MCF 10A (cell line): Measurements from ENCODE around the gene SCN2A. TPM values are rescaled to one million over a fixed set of nuclear protein-coding genes. Genes with fewer than 3 reads are reported as not detected.
"Not testable (repeated sequence)": the region's sequence is repeated elsewhere in the genome, so short reads cannot be mapped to it uniquely, and the experiment has no call there.

Experiments
- BruUV-seq: library from RNA; stranded (reverse); fragments of 400-500 nt; replicated peaks from 2 replicates; lab custom pipeline; 2021; lab: Mats Ljungman, UMichigan
- CTCF ChIA-PET: fragments of 300-600 bp; sonication (Branson Sonifier 250); formaldehyde crosslinking; extraction: SDS; loops from one replicate; lab custom pipeline; 2021; ENCODE audit warnings: antibody characterized with exemption, inconsistent platforms; lab: Yijun Ruan, JAX
- POLR2A ChIA-PET: fragments of 300-600, 350-650 bp; sonication (Branson Sonifier 250); formaldehyde crosslinking; extraction: SDS; loops from one replicate; lab custom pipeline; 2020; ENCODE audit warnings: antibody characterized with exemption, inconsistent platforms; lab: Yijun Ruan, JAX
- DNase-seq: peaks from one replicate; pipeline ENCODE4 v3.0.0-alpha.2; 2018; ENCODE audit not compliant: unreplicated experiment
- H3K27ac Mint-ChIP-seq: one replicate; pipeline ENCODE4 v1.8.0; 2022; ENCODE audit warnings: mild to moderate bottlenecking, low read depth, mixed read lengths; ENCODE audit not compliant: unreplicated experiment
- H3K27me3 Mint-ChIP-seq: one replicate; pipeline ENCODE4 v1.8.0; 2022; ENCODE audit warnings: mixed read lengths; ENCODE audit not compliant: insufficient read depth, unreplicated experiment
- H3K36me3 Mint-ChIP-seq: one replicate; pipeline ENCODE4 v1.8.0; 2022; ENCODE audit warnings: mild to moderate bottlenecking, moderate library complexity, mixed read lengths; ENCODE audit not compliant: insufficient read depth, unreplicated experiment
- H3K4me1 Mint-ChIP-seq: one replicate; pipeline ENCODE4 v1.8.0; 2022; ENCODE audit warnings: mixed read lengths; ENCODE audit not compliant: insufficient read depth, unreplicated experiment
- H3K4me3 Mint-ChIP-seq: one replicate; pipeline ENCODE4 v1.8.0; 2022; ENCODE audit warnings: mild to moderate bottlenecking, moderate library complexity, mixed read lengths; ENCODE audit not compliant: unreplicated experiment
- H3K9me3 Mint-ChIP-seq: one replicate; pipeline ENCODE4 v1.8.0; 2022; ENCODE audit warnings: mixed read lengths; ENCODE audit not compliant: unreplicated experiment
- intact Hi-C: fragments of 100-400 bp; cut with micrococcal nuclease; formaldehyde crosslinking; loops from 2 replicates; pipeline ENCODE4 v1.14.1; 2022
- total RNA-seq: library from RNA; stranded (reverse); gene quantifications from 2 replicates; pipeline ENCODE4 v1.2.3, GENCODE V29; 2022
- TF ChIP-seq, protein P1 (sequence below): fragments of 200-600 bp; IDR thresholded peaks from one replicate; pipeline ENCODE4 v1.8.0; 2022; ENCODE audit warnings: antibody characterized with exemption, mild to moderate bottlenecking; ENCODE audit not compliant: unreplicated experiment

Gene SCN2A
- total RNA-seq, 1 experiment from 2014 or later, result not detected

DNA sequence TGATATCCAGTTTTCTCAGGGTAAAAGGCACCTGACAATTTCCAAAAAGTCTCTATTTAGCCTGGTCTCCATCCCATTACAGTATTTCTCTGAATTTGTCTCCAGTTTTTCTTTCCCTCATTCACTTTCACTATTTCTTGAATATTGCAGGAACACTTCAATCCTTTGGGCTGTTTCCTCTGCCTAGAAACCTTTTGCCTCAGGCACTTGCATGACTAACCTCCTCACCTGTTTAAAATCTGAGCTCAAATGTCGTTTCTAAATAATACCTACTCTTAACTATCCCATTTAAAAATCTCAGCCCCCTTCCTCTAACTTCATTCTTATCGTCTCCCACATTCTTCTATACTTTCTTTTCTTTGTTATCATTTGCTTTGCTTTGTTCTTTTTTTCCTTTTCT is 9.0 kb downstream of the SCN2A start:
- DNase-seq, result no peak
- Mint-ChIP-seq H3K9me3 (no peaks in the 10 kb centered on the region), H3K27me3 (no peaks in the 10 kb centered on the region), H3K4me3 (no peak overlapping the region), H3K36me3 (no peaks in the 10 kb centered on the region), H3K4me1 (no peaks in the 10 kb centered on the region), H3K27ac (no peak overlapping the region)
- CTCF ChIA-PET, result interaction anchor here (1.6 to 1.8 kb wide), 2 partner anchors 9 to 13 kb away, joined by 4 to 5 read pairs; partner anchors contain the start of gene SCN2A
- intact Hi-C loops, result no loop called here
- POLR2A ChIA-PET, result no interaction called here
- BruUV-seq, result no TSS peak
- TF ChIP-seq, protein P1, sequence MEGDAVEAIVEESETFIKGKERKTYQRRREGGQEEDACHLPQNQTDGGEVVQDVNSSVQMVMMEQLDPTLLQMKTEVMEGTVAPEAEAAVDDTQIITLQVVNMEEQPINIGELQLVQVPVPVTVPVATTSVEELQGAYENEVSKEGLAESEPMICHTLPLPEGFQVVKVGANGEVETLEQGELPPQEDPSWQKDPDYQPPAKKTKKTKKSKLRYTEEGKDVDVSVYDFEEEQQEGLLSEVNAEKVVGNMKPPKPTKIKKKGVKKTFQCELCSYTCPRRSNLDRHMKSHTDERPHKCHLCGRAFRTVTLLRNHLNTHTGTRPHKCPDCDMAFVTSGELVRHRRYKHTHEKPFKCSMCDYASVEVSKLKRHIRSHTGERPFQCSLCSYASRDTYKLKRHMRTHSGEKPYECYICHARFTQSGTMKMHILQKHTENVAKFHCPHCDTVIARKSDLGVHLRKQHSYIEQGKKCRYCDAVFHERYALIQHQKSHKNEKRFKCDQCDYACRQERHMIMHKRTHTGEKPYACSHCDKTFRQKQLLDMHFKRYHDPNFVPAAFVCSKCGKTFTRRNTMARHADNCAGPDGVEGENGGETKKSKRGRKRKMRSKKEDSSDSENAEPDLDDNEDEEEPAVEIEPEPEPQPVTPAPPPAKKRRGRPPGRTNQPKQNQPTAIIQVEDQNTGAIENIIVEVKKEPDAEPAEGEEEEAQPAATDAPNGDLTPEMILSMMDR, result no peak

DNA sequence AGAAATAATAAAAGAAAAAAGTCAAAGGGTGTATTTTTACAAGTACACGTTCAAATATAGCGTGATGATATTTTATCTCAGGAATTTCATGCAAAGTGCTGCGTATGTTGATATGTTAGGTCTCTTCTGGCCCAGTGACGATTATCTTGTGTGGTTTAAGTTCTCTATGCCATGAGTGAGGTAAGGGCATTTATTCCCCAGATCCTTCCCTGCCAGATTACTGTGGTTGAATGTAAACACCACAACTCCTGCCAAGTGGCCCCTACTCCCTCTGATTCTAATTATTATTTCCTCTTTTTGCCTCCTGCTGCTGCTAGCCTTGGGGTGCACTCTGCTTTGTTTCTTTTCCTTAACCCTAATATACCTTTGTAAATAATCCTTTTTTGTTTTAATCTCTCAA is 12.2 kb downstream of the SCN2A start:
- Mint-ChIP-seq H3K4me1 (no peaks in the 10 kb centered on the region), H3K27me3 (peaks cover 11% of the 10 kb centered on the region), H3K36me3 (no peaks in the 10 kb centered on the region), H3K27ac (no peak overlapping the region), H3K9me3 (no peaks in the 10 kb centered on the region), H3K4me3 (no peak overlapping the region)
- no peak for DNase-seq
- ChIA-PET POLR2A (no interaction called here), CTCF (interaction anchor here (0.7 kb wide), 1 partner anchor 183 kb away, joined by 3 read pairs; no protein-coding TSS in a partner anchor)
- BruUV-seq, result no TSS peak
- intact Hi-C loops, result no loop called here
- TF ChIP-seq, protein P1, result no peak

DNA sequence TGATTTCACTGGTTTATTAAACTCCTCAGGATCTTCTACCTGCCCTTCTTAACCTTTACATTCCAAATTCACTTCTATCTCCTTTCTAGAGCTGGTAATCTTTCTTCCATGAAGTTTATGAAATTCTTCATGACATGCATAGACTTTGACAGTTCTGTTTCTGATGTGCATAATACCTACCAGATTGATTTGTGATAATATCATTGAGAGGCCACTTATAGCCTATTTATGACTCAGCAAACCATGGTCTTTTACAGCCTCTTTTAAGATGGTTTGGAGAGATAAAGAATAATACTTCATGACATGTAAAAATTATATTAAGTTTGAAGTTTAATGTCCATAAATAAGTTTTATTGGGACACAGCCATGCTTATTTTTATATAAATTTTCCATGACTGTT is 14.0 kb downstream of the SCN2A start:
- no peaks in the 10 kb centered on the region for H3K36me3 Mint-ChIP-seq
- H3K4me3 Mint-ChIP-seq, result no peak overlapping the region
- no peaks in the 10 kb centered on the region for H3K4me1 Mint-ChIP-seq
- H3K27me3 Mint-ChIP-seq, result peaks cover 26% of the 10 kb centered on the region
- BruUV-seq, result no TSS peak
- no peak overlapping the region for H3K27ac Mint-ChIP-seq
- no peaks in the 10 kb centered on the region for H3K9me3 Mint-ChIP-seq
- POLR2A ChIA-PET, result no interaction called here
- CTCF ChIA-PET, result no interaction called here
- TF ChIP-seq, protein P1, result no peak
- intact Hi-C loops, result no loop called here
- no peak for DNase-seq

DNA sequence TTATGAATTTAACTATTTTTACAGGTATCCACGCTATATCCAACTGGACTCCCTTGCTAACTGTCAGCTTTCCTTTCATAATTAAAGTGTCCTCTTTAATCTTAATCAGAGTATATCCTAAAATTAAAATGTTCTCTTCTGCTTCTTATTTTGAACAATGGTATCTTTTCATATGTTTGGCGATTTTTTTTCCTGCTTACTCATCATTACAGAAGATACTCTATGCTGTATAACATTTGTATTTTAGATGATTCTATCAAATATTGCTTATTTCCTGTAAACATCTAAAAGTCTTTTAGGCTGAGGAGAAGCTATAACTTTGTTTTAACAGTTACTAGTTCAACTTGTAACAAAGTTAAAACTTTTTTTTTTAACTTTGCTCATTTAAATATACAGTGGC is 17.4 kb downstream of the SCN2A start:
- Mint-ChIP-seq H3K4me1 (no peaks in the 10 kb centered on the region), H3K27me3 (peaks cover 37% of the 10 kb centered on the region), H3K4me3 (no peak overlapping the region), H3K36me3 (no peaks in the 10 kb centered on the region), H3K27ac (no peak overlapping the region), H3K9me3 (no peaks in the 10 kb centered on the region)
- POLR2A ChIA-PET, result no interaction called here
- BruUV-seq, result no TSS peak
- CTCF ChIA-PET, result no interaction called here
- TF ChIP-seq, protein P1, result no peak
- DNase-seq, result no peak
- intact Hi-C loops, result no loop called here

DNA sequence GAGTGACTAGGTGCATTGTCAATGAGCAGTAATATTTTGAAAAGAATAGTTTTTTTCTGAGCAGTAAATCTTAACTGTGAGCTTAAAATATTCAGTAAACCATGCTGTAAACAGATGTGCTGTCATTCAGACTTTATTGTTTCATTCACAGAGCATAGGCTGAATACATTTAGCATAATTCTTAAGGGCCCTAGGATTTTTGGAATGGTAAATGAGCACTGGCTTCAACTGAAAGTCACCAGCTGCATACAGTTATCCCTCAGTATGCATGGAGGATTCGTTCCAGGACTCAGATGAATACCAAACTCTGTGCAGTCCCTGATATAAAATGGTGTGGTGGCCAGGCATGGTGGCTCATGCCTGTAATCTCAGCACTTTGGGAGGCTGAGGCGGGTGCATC is 21.1 kb downstream of the SCN2A start:
- BruUV-seq, CTCF ChIA-PET, H3K4me1 Mint-ChIP-seq, intact Hi-C loops, H3K9me3 Mint-ChIP-seq, H3K4me3 Mint-ChIP-seq, H3K36me3 Mint-ChIP-seq, DNase-seq, H3K27ac Mint-ChIP-seq, POLR2A ChIA-PET: not testable (repeated sequence)
- H3K27me3 Mint-ChIP-seq, result peaks cover 59% of the 10 kb centered on the region
